NB4 (cell line): ENCODE data around the gene PRAMEF12.

ENCODE experiments used
- CTCF ChIP-seq: IDR thresholded peaks from one replicate; pipeline ENCODE4 v1.5.1; 2012; ENCODE audit warnings: low read depth, low read length
- MAX ChIP-seq: IDR thresholded peaks from 2 replicates; pipeline ENCODE4 v1.6.1; 2011; ENCODE audit warnings: low read depth, low read length
- MYC ChIP-seq: IDR thresholded peaks from 2 replicates; pipeline ENCODE4 v1.6.1; 2011; ENCODE audit warnings: low read depth, low read length
- POLR2A ChIP-seq: IDR thresholded peaks from 2 replicates; pipeline ENCODE4 v1.6.1; 2011; ENCODE audit warnings: mild to moderate bottlenecking; ENCODE audit not compliant: insufficient read length; ENCODE audit errors: extremely low read depth

- no peak for TF ChIP-seq POLR2A
- no peak for TF ChIP-seq CTCF
- TF ChIP-seq MAX: no peak
- TF ChIP-seq MYC: no peak
These were observed 9.5 kb upstream of the PRAMEF12 start for GRCh38 chr1:12764016-12764415.
